Esophagus muscularis mucosa (tissue), 4 donors: Measurements from ENCODE around the gene TNFRSF6B. TPM values are rescaled to one million over a fixed set of nuclear protein-coding genes. Genes with fewer than 3 reads are reported as not detected.
A peak's percentile ranks its signal among the peaks of the same experiment; 100 is the strongest.

Source experiments
- DNase-seq: peaks from one replicate; pipeline ENCODE4 v3.0.0-alpha.2; 2017; ENCODE audit errors: extremely low spot score
- H3K27ac ChIP-seq, 4 donors: fragments of 200-600 bp; sonication (generic); replicated peaks in 1 of 4; 1 replicate in 3 of 4; 2 replicates in 1 of 4; pipeline ENCODE4 v1.5.1; 2016 to 2019; ENCODE audit warnings: mild to moderate bottlenecking in 1 of 4
- H3K27me3 ChIP-seq, 4 donors: fragments of 200-600 bp; sonication (generic); one replicate each; pipeline versions ENCODE4 v1.5.1 to v1.6.0; 2016 to 2019
- H3K36me3 ChIP-seq, 4 donors: fragments of 200-600 bp; sonication (generic); one replicate each; pipeline ENCODE4 v1.5.1; 2016 to 2019
- H3K4me1 ChIP-seq, 4 donors: fragments of 200-600 bp; sonication (generic); one replicate each; pipeline ENCODE4 v1.5.1; 2016 to 2019
- H3K4me3 ChIP-seq, 4 donors: fragments of 200-600 bp; sonication (generic); 1 replicate in 2 of 4; 2 replicates in 2 of 4; pipeline ENCODE4 v1.5.1; 2016 to 2019; ENCODE audit warnings: mild to moderate bottlenecking in 4 of 4, moderate library complexity in 1 of 4
- H3K9me3 ChIP-seq, 4 donors: fragments of 200-600 bp; sonication (generic); 1 replicate in 3 of 4; 2 replicates in 1 of 4; pipeline ENCODE4 v1.5.1; 2016 to 2019
- CTCF ChIP-seq, 3 experiments: fragments of 200-600 bp in 2 of 3; fragments of 450-650 bp in 1 of 3; sonication (generic) in 2 of 3; IDR thresholded peaks; one replicate each; pipeline ENCODE4 v1.5.1; 2017 to 2019; ENCODE audit warnings: antibody characterized with exemption in 3 of 3, mild to moderate bottlenecking in 2 of 3, moderate library complexity in 1 of 3
- EP300 ChIP-seq: sonication (generic); formaldehyde crosslinking; IDR thresholded peaks from one replicate; pipeline ENCODE4 v1.6.1; 2017; ENCODE audit warnings: antibody characterized with exemption
- POLR2A ChIP-seq: fragments of 450-650 bp; IDR thresholded peaks from one replicate; pipeline ENCODE4 v1.6.1; 2017; ENCODE audit warnings: antibody characterized with exemption, moderate library complexity, mild to moderate bottlenecking, low read depth
- POLR2AphosphoS5 ChIP-seq, 2 donors: sonication (generic); formaldehyde crosslinking; IDR thresholded peaks; one replicate each; pipeline ENCODE4 v1.6.1; 2017; ENCODE audit warnings: antibody characterized with exemption in 2 of 2
- WGBS: methylation state at CpG from one replicate; pipeline ENCODE4 v1.1.5; 2018; 5-methylcytosine and 5-hydroxymethylcytosine counted together
- intact Hi-C: fragments of 100-400 bp; cut with DNase I; formaldehyde crosslinking; loops from one replicate; pipeline ENCODE4 v1.15.1; 2023
- total RNA-seq, 4 donors: library from RNA; depleted of rRNA; stranded (reverse); fragments of >200 nt; gene quantifications; one replicate each; pipeline versions ENCODE4 v1.1.0 to v1.2.1, GENCODE V29; 2016

The TNFRSF6B gene
- total RNA-seq, 4 donors from 2014 or later, result 5.0 to 67.8 (median 26.5) TPM

- Histone ChIP-seq H3K36me3 (peaks cover 7 to 57% (median 32%) of the 10 kb centered on the region in 4 donors), H3K27me3 (no peaks in the 10 kb centered on the region), H3K4me3 (no peak overlapping the region), H3K9me3 (no peaks in the 10 kb centered on the region), H3K4me1 (peaks cover 43 to 66% (median 60%) of the 10 kb centered on the region in 4 donors), H3K27ac (no peak overlapping the region)
- DNase-seq, result no peak
- WGBS, result 93% methylated on average over 5 of the region's 10 CpGs
- no peak for TF ChIP-seq CTCF (IDR thresholded peaks at IDR 0.05)
- TF ChIP-seq POLR2A, result no peak
- TF ChIP-seq EP300, result no peak
- no peak for TF ChIP-seq POLR2AphosphoS5 (IDR thresholded peaks at IDR 0.05)
- intact Hi-C loops, result no loop called here
Measured at GRCh38 chr20:63693083-63693732, 3.2 kb upstream of the TNFRSF6B start.

GRCh38 chr20:63693733-63694583 lies 2.5 kb upstream of the TNFRSF6B start:
- Histone ChIP-seq H3K27me3 (no peaks in the 10 kb centered on the region), H3K36me3 (peaks cover 7 to 59% (median 32%) of the 10 kb centered on the region in 4 donors), H3K4me3 (no peak overlapping the region), H3K4me1 (peaks cover 43 to 66% (median 60%) of the 10 kb centered on the region in 4 donors), H3K27ac (no peak overlapping the region), H3K9me3 (no peaks in the 10 kb centered on the region)
- no peak for DNase-seq
- WGBS, result 95% methylated on average over 6 of the region's 21 CpGs
- TF ChIP-seq EP300, result no peak
- no peak for TF ChIP-seq CTCF (IDR thresholded peaks at IDR 0.05)
- TF ChIP-seq POLR2A, result no peak
- TF ChIP-seq POLR2AphosphoS5 (IDR thresholded peaks at IDR 0.05), result no peak
- intact Hi-C loops, result no loop called here

- intact Hi-C loops, result no loop called here
- Histone ChIP-seq H3K36me3 (peaks cover 7 to 59% (median 35%) of the 10 kb centered on the region in 4 donors), H3K9me3 (no peaks in the 10 kb centered on the region), H3K27me3 (no peaks in the 10 kb centered on the region), H3K27ac (no peak overlapping the region), H3K4me1 (peaks cover 47 to 66% (median 63%) of the 10 kb centered on the region in 4 donors), H3K4me3 (no peak overlapping the region)
- 97% methylated on average over 15 of the region's 37 CpGs for WGBS
- DNase-seq, result no peak
- TF ChIP-seq EP300 (no peak), POLR2AphosphoS5 (IDR thresholded peaks at IDR 0.05) (no peak), CTCF (IDR thresholded peaks at IDR 0.05) (no peak), POLR2A (no peak)
Measured at GRCh38 chr20:63694584-63695423, 1.6 kb upstream of the TNFRSF6B start.

GRCh38 chr20:63695424-63696305 lies 787 bp upstream of the TNFRSF6B start:
- intact Hi-C loops, result no loop called here
- peaks cover 7 to 56% (median 38%) of the 10 kb centered on the region in 4 donors for H3K36me3 ChIP-seq
- no peak overlapping the region for H3K4me3 ChIP-seq
- WGBS, result 80% methylated on average over 1 of the region's 25 CpGs
- no peaks in the 10 kb centered on the region for H3K27me3 ChIP-seq
- H3K9me3 ChIP-seq, result no peaks in the 10 kb centered on the region
- H3K27ac ChIP-seq, result peak overlapping the region in 3 of 4 donors; percentile 16 to 43 (median 23)
- H3K4me1 ChIP-seq, result peaks cover 50 to 72% (median 68%) of the 10 kb centered on the region in 4 donors
- DNase-seq, result no peak
- TF ChIP-seq POLR2A (no peak), CTCF (IDR thresholded peaks at IDR 0.05) (no peak), POLR2AphosphoS5 (IDR thresholded peaks at IDR 0.05) (no peak), EP300 (no peak)
